ENCODE results near the gene ATP5IF1. TPM values are rescaled to one million over a fixed set of nuclear protein-coding genes. Genes with fewer than 3 reads are reported as not detected.
A peak's percentile ranks its signal among the peaks of the same experiment; 100 is the strongest.

Gene ATP5IF1
- total RNA-seq, 2 donors from 2014 or later = 326 to 331 TPM

- no peak for DNase-seq
- H3K9ac ChIP-seq (ENCODE audit: low read depth in 2 of 2, low read length in 2 of 2) = no peak overlapping the region
- H3K4me3 ChIP-seq = no peak overlapping the region
- H3K4me1 ChIP-seq = peaks cover 7% of the 10 kb centered on the region
- H3K27ac ChIP-seq = no peak overlapping the region
- H3K9me3 ChIP-seq = no peaks in the 10 kb centered on the region
- intact Hi-C loops (cut with DNase I) = no loop called here
- TF ChIP-seq CTCF (IDR thresholded peaks at IDR 0.05) = no peak
- H3K36me3 ChIP-seq = peaks cover 11% of the 10 kb centered on the region
- H3K27me3 ChIP-seq = no peaks in the 10 kb centered on the region
Observed at GRCh38 chr1:28229996-28230395, 5.9 kb upstream of the ATP5IF1 start.

GRCh38 chr1:28232558-28233263, 3.2 kb upstream of the ATP5IF1 start, which contains the start of gene DNAJC8:
DNAJC8 (minus strand) TSS chr1:28233029; CDS start chr1:28232998, 31 bp downstream.
- H3K27me3 ChIP-seq = no peaks in the 10 kb centered on the region
- H3K9ac ChIP-seq (ENCODE audit: low read depth in 2 of 2, low read length in 2 of 2) = peak within 1 kb of the TSS; percentile 91
- no peak for TF ChIP-seq CTCF (IDR thresholded peaks at IDR 0.05)
- no peaks in the 10 kb centered on the region for H3K9me3 ChIP-seq
- no peaks in the 10 kb centered on the region for H3K36me3 ChIP-seq
- peak; percentile 98 for DNase-seq
- H3K4me3 ChIP-seq = peak within 1 kb of the TSS; percentile 81
- intact Hi-C loops (cut with DNase I) = no loop called here
- peaks cover 14% of the 10 kb centered on the region for H3K4me1 ChIP-seq
- H3K27ac ChIP-seq = peak within 1 kb of the TSS; percentile 48

- Histone ChIP-seq H3K36me3 (no peaks in the 10 kb centered on the region), H3K4me1 (peaks cover 14% of the 10 kb centered on the region), H3K9me3 (no peaks in the 10 kb centered on the region), H3K4me3 (peak overlapping the region; percentile 81), H3K27me3 (no peaks in the 10 kb centered on the region), H3K9ac (ENCODE audit: low read depth in 2 of 2, low read length in 2 of 2) (peak overlapping the region in 1 of 2 donors; percentile 91), H3K27ac (no peak overlapping the region)
- no peak for TF ChIP-seq CTCF (IDR thresholded peaks at IDR 0.05)
- intact Hi-C loops (cut with DNase I) = no loop called here
- no peak for DNase-seq
Observed at GRCh38 chr1:28233264-28233606, 2.7 kb upstream of the ATP5IF1 start.

- H3K9ac ChIP-seq (ENCODE audit: low read depth in 2 of 2, low read length in 2 of 2) = peak overlapping the region; percentile 95 to 97
- no peaks in the 10 kb centered on the region for H3K36me3 ChIP-seq
- H3K4me3 ChIP-seq = peak overlapping the region; percentile 71
- no peak for TF ChIP-seq CTCF (IDR thresholded peaks at IDR 0.05)
- H3K27ac ChIP-seq = peak overlapping the region; percentile 89
- DNase-seq = no peak
- H3K4me1 ChIP-seq = peaks cover 11% of the 10 kb centered on the region
- H3K27me3 ChIP-seq = no peaks in the 10 kb centered on the region
- no peaks in the 10 kb centered on the region for H3K9me3 ChIP-seq
- intact Hi-C loops (cut with DNase I) = no loop called here
Observed at GRCh38 chr1:28236656-28237322, 865 bp downstream of the ATP5IF1 start.

- H3K27me3 ChIP-seq = no peaks in the 10 kb centered on the region
- no peak overlapping the region for H3K4me3 ChIP-seq
- no peak for TF ChIP-seq CTCF (IDR thresholded peaks at IDR 0.05)
- no peak overlapping the region for H3K27ac ChIP-seq
- no peak for DNase-seq
- H3K9ac ChIP-seq (ENCODE audit: low read depth in 2 of 2, low read length in 2 of 2) = no peak overlapping the region
- no peaks in the 10 kb centered on the region for H3K36me3 ChIP-seq
- peaks cover 7% of the 10 kb centered on the region for H3K4me1 ChIP-seq
- intact Hi-C loops (cut with DNase I) = no loop called here
- H3K9me3 ChIP-seq = no peaks in the 10 kb centered on the region
Observed at GRCh38 chr1:28239004-28239403, 3.1 kb downstream of the ATP5IF1 start.
